Measurements from ENCODE around the gene GPR150. TPM values are rescaled to one million over a fixed set of nuclear protein-coding genes. Genes with fewer than 3 reads are reported as not detected.
"Not testable (repeated sequence)": the region's sequence is repeated elsewhere in the genome, so short reads cannot be mapped to it uniquely, and the experiment has no call there.

Gene GPR150
- total and polyA plus RNA-seq, 2 experiments from 2014 or later = 1.0 TPM; not detected in 1

DNA sequence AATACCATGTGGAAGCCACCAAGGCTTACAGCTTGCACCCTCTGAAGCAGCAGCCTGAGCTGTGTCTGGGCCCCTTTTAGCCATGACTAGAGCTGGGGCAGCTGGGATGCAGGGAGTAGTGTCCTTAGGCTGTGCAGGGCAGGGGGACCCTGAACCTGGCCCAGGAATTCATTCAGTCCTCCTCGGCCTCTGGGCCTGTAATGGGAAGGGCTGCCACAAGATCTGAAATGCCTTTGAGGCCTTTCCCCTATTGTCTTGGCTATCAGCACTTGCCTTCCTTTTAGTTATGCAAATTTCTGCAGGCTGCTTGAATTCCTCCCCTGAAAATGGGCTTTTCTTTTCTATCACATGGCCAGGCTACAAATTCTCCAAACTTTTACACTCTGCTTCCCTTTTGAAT is 9.0 kb downstream of the GPR150 start:
- H4K20me1 ChIP-seq (ENCODE audit: insufficient read depth, poor library complexity, severe bottlenecking) = no peaks in the 10 kb centered on the region
- H3K4me3 ChIP-seq = no peak overlapping the region
- H3K27me3 ChIP-seq = peaks cover 3% of the 10 kb centered on the region
- H3K9me2 ChIP-seq (replicated peaks; ENCODE audit: insufficient read depth) = no peaks in the 10 kb centered on the region
- no peaks in the 10 kb centered on the region for H3K9me3 ChIP-seq (ENCODE audit: low read depth)
- no peak for TF ChIP-seq EZH2 (IDR thresholded peaks at IDR 0.05; ENCODE audit: borderline replicate concordance)
- no peak for TF ChIP-seq EZH2phosphoT487 (IDR thresholded peaks at IDR 0.05; ENCODE audit: low read depth, severe bottlenecking, unreplicated experiment)
- TF ChIP-seq, protein P1, sequence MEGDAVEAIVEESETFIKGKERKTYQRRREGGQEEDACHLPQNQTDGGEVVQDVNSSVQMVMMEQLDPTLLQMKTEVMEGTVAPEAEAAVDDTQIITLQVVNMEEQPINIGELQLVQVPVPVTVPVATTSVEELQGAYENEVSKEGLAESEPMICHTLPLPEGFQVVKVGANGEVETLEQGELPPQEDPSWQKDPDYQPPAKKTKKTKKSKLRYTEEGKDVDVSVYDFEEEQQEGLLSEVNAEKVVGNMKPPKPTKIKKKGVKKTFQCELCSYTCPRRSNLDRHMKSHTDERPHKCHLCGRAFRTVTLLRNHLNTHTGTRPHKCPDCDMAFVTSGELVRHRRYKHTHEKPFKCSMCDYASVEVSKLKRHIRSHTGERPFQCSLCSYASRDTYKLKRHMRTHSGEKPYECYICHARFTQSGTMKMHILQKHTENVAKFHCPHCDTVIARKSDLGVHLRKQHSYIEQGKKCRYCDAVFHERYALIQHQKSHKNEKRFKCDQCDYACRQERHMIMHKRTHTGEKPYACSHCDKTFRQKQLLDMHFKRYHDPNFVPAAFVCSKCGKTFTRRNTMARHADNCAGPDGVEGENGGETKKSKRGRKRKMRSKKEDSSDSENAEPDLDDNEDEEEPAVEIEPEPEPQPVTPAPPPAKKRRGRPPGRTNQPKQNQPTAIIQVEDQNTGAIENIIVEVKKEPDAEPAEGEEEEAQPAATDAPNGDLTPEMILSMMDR (IDR thresholded peaks at IDR 0.05; ENCODE audit: poor library complexity) = no peak
- WGBS (ENCODE audit: low lambda C conversion rate, missing lambda C conversion rate) = 84% methylated on average over 1 of the region's 1 CpG
- peaks cover 5% of the 10 kb centered on the region for H3K4me1 ChIP-seq (ENCODE audit: insufficient read depth)
- H3K27ac ChIP-seq = peak overlapping the region; percentile 22
- no peak for DNase-seq (ENCODE audit: low spot score)
- no peaks in the 10 kb centered on the region for H3K36me3 ChIP-seq (replicated peaks; ENCODE audit: insufficient read depth, low read depth)
- H3K4me2 ChIP-seq = no peak overlapping the region
- no peak overlapping the region for H2AFZ ChIP-seq
- no peaks in the 10 kb centered on the region for H3K79me2 ChIP-seq

DNA sequence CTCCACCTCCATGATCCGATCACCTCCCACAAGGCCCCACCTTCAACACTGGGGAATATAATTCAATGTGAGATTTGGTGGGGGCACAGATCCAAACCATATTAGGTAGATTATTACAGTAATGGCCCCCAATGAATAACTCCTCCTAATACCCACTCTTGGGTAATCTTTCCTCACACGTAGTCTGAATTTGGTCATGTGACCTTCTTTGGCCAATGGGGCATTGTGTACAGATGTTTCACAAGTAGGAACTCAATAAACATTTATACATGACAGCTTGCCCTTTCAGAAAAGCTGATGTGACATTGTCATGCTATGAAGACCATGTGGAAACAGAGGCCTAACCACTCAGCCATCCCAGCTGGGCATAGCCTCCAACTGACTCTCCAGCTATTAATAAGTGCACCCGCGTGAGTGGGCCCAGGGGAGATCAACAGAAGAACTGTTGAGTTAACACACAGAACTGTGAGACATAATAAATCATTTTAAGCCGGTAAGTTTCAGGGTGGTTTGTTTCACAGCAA is 10.6 kb downstream of the GPR150 start:
- H3K27me3 ChIP-seq = no peaks in the 10 kb centered on the region
- no peaks in the 10 kb centered on the region for H3K79me2 ChIP-seq
- H4K20me1 ChIP-seq (ENCODE audit: insufficient read depth, poor library complexity, severe bottlenecking) = no peaks in the 10 kb centered on the region
- H3K27ac ChIP-seq = peak overlapping the region; percentile 91
- peak overlapping the region; percentile 3 for H3K4me2 ChIP-seq
- 96% methylated on average over 5 of the region's 5 CpGs for WGBS (ENCODE audit: low lambda C conversion rate, missing lambda C conversion rate)
- no peak overlapping the region for H2AFZ ChIP-seq
- H3K36me3 ChIP-seq (replicated peaks; ENCODE audit: insufficient read depth, low read depth) = no peaks in the 10 kb centered on the region
- TF ChIP-seq EZH2 (IDR thresholded peaks at IDR 0.05; ENCODE audit: borderline replicate concordance) = no peak
- H3K4me3 ChIP-seq = no peak overlapping the region
- H3K9me3 ChIP-seq (ENCODE audit: low read depth) = no peaks in the 10 kb centered on the region
- H3K4me1 ChIP-seq (ENCODE audit: insufficient read depth) = peaks cover 5% of the 10 kb centered on the region
- H3K9me2 ChIP-seq (replicated peaks; ENCODE audit: insufficient read depth) = no peaks in the 10 kb centered on the region
- DNase-seq (ENCODE audit: low spot score) = no peak

DNA sequence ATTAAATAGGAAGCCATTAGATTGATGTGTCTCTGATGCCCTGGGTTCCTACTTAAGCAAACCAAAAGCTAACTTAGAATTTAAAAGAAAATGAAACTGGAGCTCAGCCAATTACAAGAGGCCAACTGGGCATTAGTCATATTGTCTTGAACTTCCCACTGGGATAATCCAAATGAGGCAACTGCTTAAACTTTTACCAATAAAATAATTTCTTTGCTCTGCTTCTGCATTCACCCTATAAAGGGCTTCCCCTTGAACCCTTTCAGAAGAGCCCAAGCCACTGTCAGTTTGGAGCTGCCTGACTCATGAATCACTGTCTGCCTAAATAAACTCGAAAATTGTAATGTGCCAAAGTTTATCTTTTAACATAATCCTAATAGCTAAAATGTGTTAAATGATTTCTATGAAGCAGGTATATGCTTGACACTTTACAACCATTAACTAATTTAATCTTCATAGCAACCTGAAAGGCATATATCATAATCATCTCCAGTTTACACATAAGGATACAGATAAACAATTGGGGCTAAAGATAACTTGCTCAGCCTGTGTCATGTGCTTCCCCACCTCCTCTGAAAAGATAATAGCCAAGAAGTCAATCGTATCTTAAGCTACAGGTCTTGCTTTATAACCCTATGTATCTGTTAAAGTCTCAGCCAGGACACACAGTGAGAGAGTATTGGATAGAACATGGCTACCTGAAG is 11.5 kb downstream of the GPR150 start:
- DNase-seq (ENCODE audit: low spot score) = peak; percentile 47
- Histone ChIP-seq H3K9me3 (ENCODE audit: low read depth) (no peaks in the 10 kb centered on the region), H3K9me2 (replicated peaks; ENCODE audit: insufficient read depth) (no peaks in the 10 kb centered on the region), H4K20me1 (ENCODE audit: insufficient read depth, poor library complexity, severe bottlenecking) (no peaks in the 10 kb centered on the region), H3K4me3 (no peak overlapping the region), H3K27ac (peak overlapping the region; percentile 91), H3K79me2 (no peaks in the 10 kb centered on the region), H3K27me3 (no peaks in the 10 kb centered on the region), H3K36me3 (replicated peaks; ENCODE audit: insufficient read depth, low read depth) (no peaks in the 10 kb centered on the region), H2AFZ (no peak overlapping the region), H3K4me2 (peak overlapping the region; percentile 20), H3K4me1 (ENCODE audit: insufficient read depth) (peaks cover 5% of the 10 kb centered on the region)
- WGBS (ENCODE audit: low lambda C conversion rate, missing lambda C conversion rate) = 36% methylated on average over 2 of the region's 2 CpGs
- no peak for TF ChIP-seq EZH2 (IDR thresholded peaks at IDR 0.05; ENCODE audit: borderline replicate concordance)
- TF ChIP-seq EZH2phosphoT487 (IDR thresholded peaks at IDR 0.05; ENCODE audit: low read depth, severe bottlenecking, unreplicated experiment) = no peak
- TF ChIP-seq, protein P1 (IDR thresholded peaks at IDR 0.05; ENCODE audit: poor library complexity) = no peak

DNA sequence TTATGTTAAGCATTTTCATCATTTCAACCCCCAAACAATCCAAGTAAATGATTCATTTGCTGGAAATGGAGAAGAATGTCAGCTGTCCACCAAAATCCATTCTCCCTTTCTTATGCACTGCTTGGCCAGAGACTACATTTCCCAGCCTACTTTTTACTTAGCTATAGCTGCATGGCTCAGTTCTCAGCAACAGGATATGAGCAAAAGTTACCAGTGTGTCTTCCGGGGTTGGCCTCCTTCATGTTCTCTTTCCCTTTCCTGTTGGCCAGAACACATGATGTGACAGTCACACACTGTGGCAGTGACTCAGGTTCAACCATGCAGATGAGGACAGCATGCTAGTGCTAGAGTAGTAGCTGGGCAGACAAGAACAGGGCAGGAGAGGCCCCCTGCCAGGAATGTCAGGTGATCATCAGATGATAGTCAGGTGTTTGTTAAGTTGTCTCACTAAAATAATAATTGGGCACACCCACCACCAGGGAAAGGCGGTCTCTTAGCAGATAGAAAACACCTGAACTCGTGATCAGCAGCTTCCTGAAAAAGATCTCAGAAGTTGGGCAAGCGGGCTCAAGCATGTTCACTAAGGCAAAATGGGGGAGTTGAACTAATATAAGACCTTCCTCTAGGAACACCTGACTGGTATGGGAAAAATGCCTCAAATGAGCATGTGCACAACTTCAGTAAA is 12.2 kb downstream of the GPR150 start:
- Histone ChIP-seq H2AFZ (no peak overlapping the region), H4K20me1 (ENCODE audit: insufficient read depth, poor library complexity, severe bottlenecking) (no peaks in the 10 kb centered on the region), H3K9me2 (replicated peaks; ENCODE audit: insufficient read depth) (no peaks in the 10 kb centered on the region), H3K36me3 (replicated peaks; ENCODE audit: insufficient read depth, low read depth) (no peaks in the 10 kb centered on the region), H3K27me3 (no peaks in the 10 kb centered on the region), H3K9me3 (ENCODE audit: low read depth) (no peaks in the 10 kb centered on the region), H3K4me3 (no peak overlapping the region), H3K4me1 (ENCODE audit: insufficient read depth) (peaks cover 5% of the 10 kb centered on the region), H3K27ac (peak overlapping the region; percentile 91), H3K79me2 (no peaks in the 10 kb centered on the region), H3K4me2 (peak overlapping the region; percentile 20)
- peak; percentile 65 for DNase-seq (ENCODE audit: low spot score)
- WGBS (ENCODE audit: low lambda C conversion rate, missing lambda C conversion rate) = 83% methylated on average over 4 of the region's 4 CpGs
- TF ChIP-seq, protein P1 (IDR thresholded peaks at IDR 0.05; ENCODE audit: poor library complexity) = no peak
- TF ChIP-seq EZH2 (IDR thresholded peaks at IDR 0.05; ENCODE audit: borderline replicate concordance) = no peak
- TF ChIP-seq EZH2phosphoT487 (IDR thresholded peaks at IDR 0.05; ENCODE audit: low read depth, severe bottlenecking, unreplicated experiment) = no peak

DNA sequence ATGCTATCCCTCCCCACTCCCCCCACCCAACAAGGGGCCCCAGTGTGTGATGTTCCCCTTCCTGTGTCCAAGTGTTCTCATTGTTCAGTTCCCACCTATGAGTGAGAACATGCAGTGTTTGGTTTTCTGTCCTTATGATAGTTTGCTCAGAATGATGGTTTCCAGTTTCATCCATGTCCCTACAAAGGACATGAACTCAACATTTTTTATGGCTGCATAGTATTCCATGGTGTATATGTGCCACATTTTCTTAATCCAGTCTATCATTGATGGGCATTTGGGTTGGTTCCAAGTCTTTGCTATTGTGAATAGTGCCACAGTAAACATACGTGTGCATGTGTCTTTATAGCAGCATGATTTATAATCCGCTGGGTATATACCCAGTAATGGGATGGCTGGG is 13.1 kb downstream of the GPR150 start:
- H3K4me2 ChIP-seq; H3K4me3 ChIP-seq; H3K79me2 ChIP-seq; H3K9me3 ChIP-seq (ENCODE audit: low read depth); H4K20me1 ChIP-seq (ENCODE audit: insufficient read depth, poor library complexity, severe bottlenecking); H3K36me3 ChIP-seq (replicated peaks; ENCODE audit: insufficient read depth, low read depth); DNase-seq (ENCODE audit: low spot score); H3K27me3 ChIP-seq; H3K9me2 ChIP-seq (replicated peaks; ENCODE audit: insufficient read depth); H3K4me1 ChIP-seq (ENCODE audit: insufficient read depth); H2AFZ ChIP-seq: not testable (repeated sequence)
- H3K27ac ChIP-seq = peak overlapping the region; percentile 91
- WGBS (ENCODE audit: low lambda C conversion rate, missing lambda C conversion rate) = 100% methylated on average over 2 of the region's 2 CpGs

Measured in hepatocyte (in vitro differentiated cells).